Right lung (tissue), 5 donors: Measurements from ENCODE around the gene TMEM106C. TPM values are rescaled to one million over a fixed set of nuclear protein-coding genes. Genes with fewer than 3 reads are reported as not detected.
"Not testable (repeated sequence)": the region's sequence is repeated elsewhere in the genome, so short reads cannot be mapped to it uniquely, and the experiment has no call there.

Experiments
- DNase-seq, 2 donors: peaks; one replicate each; pipeline ENCODE4 v3.0.0-alpha.2; 2013
- polyA plus RNA-seq, 5 donors: library from polyadenylated mRNA; unstranded; fragments of 120-200 nt; gene quantifications; one replicate each; pipeline versions ENCODE4 v1.2.1 to v1.2.3, GENCODE V29; 2013; ENCODE audit warnings: inconsistent platforms in 1 of 5, low replicate concordance in 1 of 5; ENCODE audit not compliant: insufficient read length in 5 of 5, insufficient read depth in 1 of 5

Gene TMEM106C
- polyA plus RNA-seq, 5 donors, result 74.9 to 110 (median 109) TPM

DNA sequence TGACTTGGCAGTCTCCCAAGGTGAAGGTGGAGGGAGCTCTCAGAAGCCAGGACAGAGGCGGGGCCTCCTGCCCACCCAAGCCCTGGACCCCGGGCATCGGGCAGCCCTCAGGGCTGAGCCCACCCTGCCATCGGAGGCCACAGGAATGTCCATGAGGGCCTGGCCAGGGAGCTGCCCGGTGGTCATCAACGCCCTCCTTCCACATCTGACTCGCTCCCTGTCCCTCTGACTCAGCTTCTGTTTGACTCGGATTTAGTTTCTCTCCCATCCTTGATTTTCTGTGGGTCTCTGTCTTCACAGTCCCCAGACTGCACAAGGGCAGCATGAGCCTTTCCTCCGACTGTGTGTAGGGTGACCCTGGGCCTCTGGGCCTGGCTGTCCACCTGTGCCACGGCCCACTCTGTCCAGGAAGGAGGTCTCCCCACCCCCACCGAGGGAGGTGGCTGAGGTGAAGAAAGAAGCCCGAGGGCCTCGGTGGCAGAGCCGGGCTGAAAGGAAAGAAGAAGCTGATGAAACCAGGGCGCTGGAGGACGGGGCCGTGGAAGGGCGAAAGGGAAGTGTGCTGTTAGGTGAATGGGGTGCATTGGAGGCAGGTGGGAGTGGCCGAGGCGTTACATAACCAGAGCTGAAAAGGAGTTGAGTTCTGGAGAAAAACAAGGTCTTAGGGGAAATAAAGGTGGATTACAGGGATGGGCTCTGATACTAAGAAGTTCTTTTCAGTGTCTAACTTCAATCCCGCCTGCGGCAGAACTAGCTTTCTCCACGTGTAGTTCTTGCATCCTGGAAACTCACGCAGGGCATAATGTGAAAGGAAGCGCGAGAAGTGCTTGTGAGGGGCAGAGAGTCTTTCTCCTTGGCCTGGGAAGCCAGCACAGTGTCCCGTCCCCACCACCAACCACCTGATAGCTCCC is 16.7 kb upstream of the TMEM106C start:
- DNase-seq, result no peak

DNA sequence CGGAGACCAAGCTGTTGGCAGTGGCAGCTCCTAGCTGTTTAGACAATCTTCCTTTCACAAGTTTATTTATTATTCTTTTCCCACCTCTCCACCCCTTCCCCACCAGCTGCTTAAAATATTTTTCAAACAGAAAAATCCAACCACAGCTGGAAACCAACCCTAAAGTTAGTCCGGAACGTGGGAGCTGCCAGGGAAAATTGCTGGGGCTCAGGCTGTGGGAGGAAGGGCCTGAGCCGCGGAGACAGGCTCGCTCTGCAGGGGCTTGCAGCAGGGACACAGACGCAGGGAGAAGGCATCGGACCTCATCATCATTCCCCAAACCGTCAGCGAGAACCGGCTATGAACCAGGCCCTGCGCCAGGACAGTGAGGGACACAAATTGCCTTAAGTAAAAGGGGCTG is 16.1 kb upstream of the TMEM106C start:
- DNase-seq, result no peak

DNA sequence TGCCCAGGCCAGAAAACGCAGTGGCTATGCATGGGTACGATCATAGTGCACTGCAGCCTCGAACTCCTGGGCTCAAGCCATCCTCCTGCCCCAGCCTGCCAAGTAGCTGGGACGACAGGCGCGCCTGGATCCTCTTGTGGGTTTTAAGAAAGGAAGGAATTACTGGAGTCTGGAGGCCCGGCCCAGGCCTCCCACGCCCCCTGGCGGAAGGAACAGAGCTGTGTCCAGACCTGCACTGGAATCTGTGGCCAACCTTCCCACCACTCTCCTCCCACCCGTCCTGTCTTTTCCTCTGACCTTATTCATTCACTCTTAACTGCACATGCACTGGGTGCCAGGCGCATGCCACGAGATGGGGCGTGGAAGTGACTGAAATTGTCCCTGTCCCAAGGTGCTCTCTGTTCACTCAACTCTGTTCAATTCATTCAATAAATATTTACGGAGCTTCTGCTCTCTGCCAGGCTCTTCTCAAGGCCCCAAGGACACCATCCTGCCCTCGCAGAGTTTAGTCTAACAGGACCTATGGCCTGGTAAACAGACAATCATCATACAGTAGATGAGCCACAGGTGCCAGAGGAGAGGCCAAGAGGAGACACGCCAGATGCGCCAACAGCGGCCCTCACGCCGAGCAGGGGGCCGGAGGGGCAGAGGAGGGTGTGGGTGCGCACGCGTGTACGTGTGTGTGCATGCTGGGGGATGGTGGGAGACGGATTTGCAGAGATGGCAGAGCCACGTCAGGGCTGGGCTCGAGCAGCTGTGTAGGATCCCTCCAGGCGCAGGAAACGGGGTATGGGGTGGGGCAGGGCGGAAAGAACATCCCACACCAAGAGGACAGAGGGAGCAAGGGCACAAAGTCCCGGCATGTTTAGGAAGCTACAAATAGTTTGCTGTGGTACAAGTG is 13.7 kb upstream of the TMEM106C start:
- DNase-seq, result peak in 1 of 2 donors; percentile 55

- DNase-seq, result no peak
Measured at GRCh38 chr12:47950856-47951468, 12.4 kb upstream of the TMEM106C start.

DNA sequence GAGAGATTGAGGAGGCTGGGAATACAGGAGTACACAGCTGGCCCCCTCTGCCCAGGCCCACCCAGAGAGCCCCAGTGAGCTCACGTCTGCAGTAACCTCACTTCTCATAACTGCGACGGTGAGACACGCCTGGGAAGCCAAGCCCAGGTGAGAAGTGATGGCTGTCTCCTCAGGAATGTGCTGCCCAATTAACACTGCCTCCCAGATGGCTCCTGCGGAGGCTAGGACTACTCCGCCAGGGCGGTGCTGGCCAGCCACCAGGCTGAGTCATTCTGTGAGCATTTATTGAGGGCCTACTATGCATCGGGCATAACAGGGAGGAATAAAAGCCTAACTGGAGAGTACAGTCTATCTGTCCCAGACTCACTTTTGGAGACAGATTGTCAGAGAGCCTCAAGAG is 9.3 kb upstream of the TMEM106C start:
- DNase-seq, result no peak

GRCh38 chr12:47954467-47955045 is 8.8 kb upstream of the TMEM106C start:
- DNase-seq, result no peak

DNA sequence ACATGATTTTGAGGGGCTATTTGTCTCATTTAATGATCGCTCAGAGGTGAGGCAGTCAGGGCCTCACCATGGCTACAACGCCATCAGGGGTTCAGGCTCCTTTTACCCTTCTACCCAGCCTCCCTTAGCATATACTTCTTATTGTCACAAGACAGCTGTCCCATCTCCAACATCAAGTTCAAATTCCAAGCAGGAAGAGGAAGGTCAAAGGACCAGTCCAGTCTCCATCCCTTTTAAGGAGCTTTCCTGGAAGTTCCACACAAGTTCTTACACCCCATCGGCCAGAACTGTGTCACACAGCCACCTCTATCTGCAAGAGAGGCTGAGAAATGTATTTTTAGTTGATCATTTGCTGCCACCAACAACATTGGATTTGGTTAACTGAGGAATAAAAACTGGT is 8.3 kb upstream of the TMEM106C start:
- DNase-seq, result peak; percentile 53 to 58

DNA sequence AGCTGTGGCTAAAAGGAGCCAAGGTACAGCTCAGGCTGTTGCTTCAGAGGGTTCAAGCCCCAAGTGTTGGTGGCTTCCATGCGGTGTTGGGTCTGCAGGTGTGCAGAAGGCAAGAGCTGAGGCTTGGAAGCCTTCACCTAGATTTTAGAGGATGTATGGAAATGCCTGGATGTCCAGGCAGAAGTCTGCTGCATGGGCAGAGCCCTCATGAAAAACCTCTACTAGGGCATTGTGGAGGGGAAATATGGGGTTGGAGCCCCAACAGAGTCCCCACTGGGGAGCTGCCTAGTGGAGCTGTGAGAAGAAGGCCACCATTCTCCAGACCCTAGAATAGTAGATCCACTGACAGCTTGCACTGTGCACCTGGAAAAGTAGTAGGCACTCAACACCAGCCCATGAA is 5.7 kb upstream of the TMEM106C start:
- not testable (repeated sequence) for DNase-seq

GRCh38 chr12:47962198-47962597 is 1.2 kb upstream of the TMEM106C start:
- DNase-seq, result no peak

DNA sequence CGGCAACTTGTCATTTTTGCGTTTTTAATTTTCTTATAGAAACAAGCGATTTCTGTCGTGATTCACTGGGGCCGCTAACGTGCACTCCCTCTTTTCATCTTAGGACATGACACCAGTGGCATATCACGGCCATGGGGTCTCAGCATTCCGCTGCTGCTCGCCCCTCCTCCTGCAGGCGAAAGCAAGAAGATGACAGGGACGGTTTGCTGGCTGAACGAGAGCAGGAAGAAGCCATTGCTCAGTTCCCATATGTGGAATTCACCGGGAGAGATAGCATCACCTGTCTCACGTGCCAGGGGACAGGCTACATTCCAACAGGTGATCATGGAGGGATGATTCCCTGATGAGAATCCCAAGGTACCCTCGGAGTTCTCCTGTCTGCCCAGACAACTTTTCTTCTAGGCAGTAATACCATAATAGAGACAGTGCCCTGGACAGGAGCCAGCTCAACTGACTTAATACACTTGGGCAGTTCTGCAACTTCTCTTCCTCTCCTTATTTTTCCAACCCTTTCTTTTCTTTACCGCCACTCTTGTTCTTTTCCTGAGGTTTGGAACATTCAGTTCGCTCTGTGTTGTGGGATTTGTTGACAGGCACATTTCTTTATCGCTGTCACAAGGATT is 821 bp downstream of the TMEM106C start:
- DNase-seq, result no peak

DNA sequence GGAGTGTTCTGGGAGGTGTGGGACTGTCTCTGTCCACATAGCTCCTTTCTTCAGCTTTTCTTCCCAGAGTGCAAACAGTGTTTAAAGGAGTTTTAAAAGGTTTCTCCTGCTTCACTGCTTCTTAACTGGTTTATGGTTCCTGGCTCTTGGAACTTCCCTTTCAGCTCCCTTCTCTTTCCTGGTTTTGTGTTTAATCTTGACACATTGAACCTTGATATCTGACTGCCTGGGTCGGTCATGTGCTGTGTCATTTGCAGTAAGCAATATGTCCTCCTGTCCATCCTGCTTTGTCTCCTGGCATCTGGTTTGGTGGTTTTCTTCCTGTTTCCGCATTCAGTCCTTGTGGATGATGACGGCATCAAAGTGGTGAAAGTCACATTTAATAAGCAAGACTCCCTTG is 2.2 kb downstream of the TMEM106C start:
- no peak for DNase-seq

- no peak for DNase-seq
Measured at GRCh38 chr12:47967461-47968321, 4.3 kb downstream of the TMEM106C start.

- no peak for DNase-seq
Measured at GRCh38 chr12:47969845-47970244, 6.4 kb downstream of the TMEM106C start.

- no peak for DNase-seq
Measured at GRCh38 chr12:47970843-47971242, 7.4 kb downstream of the TMEM106C start.

- DNase-seq, result no peak
Measured at GRCh38 chr12:47972895-47973294, 9.5 kb downstream of the TMEM106C start.

DNA sequence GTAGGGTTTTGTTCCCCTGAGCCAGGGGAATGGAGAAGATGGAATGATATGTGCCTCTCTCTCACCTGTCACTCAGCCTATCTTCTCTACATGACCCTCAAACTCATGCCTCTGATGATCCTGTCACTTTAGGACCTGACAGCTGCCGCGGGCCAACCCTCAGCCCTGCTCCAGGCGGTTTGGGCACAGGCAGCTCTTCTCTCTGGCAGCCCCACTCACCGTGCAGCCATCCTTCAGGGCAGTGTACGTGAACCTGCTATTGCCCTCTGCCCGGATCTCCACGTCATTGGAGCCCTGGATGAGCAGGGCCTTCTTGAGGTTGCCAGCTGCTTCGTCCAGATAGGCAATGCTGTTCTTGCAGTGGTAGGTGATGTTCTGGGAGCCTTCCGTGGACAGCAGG is 10.5 kb downstream of the TMEM106C start:
- DNase-seq, result no peak

GRCh38 chr12:47975036-47975620 is 11.7 kb downstream of the TMEM106C start:
- no peak for DNase-seq

DNA sequence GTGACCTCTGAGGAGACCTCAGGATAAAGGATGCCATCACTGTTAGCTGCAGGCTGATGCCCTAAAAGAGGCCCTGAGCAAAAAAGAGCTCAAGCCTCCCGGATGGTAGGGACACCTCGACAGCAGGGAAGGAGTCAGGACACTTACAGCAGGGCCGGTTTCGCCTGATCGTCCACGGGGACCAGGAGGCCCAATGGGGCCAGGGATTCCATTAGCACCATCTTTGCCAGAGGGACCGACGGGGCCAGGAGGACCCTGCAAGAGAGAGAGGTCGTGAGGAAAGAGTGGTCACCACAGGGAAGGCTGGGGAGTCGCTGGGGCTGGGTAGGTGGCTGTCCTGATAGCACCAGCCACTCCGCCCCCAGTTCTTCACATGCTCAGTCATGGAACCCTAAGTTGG is 12.4 kb downstream of the TMEM106C start:
- DNase-seq, result no peak

GRCh38 chr12:47977046-47977771 is 13.8 kb downstream of the TMEM106C start:
- DNase-seq, result no peak
